ENCODE results near the gene THRB.

DNA sequence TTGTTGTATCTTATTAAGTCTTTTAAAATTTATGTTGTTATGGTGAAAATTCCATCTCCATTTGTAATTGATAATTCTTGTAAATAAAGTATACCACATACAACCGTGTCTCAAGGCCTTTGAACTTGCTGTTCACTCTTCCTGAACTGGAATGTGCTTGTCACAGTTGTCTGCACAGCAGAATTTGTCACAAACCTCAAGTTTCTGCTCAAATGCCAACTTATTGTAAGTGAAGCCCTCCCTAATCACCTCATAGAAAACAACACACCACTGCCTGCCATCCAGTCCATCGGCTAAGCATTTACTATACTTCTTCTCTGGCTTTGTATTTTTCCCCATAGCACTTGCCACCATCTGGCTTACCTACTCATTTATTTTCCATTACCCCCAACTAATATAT, 192.3 kb downstream of the THRB start:
- TF ChIP-seq, protein P1, sequence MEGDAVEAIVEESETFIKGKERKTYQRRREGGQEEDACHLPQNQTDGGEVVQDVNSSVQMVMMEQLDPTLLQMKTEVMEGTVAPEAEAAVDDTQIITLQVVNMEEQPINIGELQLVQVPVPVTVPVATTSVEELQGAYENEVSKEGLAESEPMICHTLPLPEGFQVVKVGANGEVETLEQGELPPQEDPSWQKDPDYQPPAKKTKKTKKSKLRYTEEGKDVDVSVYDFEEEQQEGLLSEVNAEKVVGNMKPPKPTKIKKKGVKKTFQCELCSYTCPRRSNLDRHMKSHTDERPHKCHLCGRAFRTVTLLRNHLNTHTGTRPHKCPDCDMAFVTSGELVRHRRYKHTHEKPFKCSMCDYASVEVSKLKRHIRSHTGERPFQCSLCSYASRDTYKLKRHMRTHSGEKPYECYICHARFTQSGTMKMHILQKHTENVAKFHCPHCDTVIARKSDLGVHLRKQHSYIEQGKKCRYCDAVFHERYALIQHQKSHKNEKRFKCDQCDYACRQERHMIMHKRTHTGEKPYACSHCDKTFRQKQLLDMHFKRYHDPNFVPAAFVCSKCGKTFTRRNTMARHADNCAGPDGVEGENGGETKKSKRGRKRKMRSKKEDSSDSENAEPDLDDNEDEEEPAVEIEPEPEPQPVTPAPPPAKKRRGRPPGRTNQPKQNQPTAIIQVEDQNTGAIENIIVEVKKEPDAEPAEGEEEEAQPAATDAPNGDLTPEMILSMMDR (IDR thresholded peaks at IDR 0.05), result no peak
- no peak for TF ChIP-seq POLR2A (IDR thresholded peaks at IDR 0.05)
- TF ChIP-seq EP300 (IDR thresholded peaks at IDR 0.05; ENCODE audit: low read depth), result no peak
- no peak for TF ChIP-seq POLR2AphosphoS5 (IDR thresholded peaks at IDR 0.05)
